ENCODE results near the gene DOHH.

DOHH gene

DNA sequence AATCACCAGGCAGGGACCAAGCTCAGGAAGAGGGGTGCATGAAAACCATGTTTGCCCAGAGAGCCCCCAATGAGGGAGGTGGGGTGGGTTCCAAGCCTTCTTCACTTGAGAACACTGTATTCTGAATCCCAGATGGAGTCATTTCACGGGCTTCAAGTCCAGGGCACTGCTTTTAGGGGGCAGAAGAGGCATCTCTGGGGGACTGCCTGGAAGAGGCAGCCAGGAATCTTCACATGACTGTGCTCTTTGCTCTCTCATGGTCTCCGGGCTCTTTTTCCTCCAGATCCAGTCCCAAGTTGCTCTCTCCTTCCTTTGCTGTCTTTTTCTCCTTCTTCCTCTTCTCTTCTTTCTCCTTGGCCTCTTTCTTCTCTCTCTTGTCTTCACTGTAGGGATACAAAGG is 25.9 kb downstream of the DOHH start:
- DNase-seq (ENCODE audit: low read depth in 1 of 2, low spot score in 1 of 2): no peak
- TF ChIP-seq JUND (IDR thresholded peaks at IDR 0.05; ENCODE audit: low read depth): no peak
- in situ Hi-C loops (cut with HindIII; ENCODE audit: low pct_unique_long_range_greater_than_20kb, low sequenced_read_pairs): no loop called here

- DNase-seq (ENCODE audit: low read depth in 1 of 2, low spot score in 1 of 2): no peak
- no peak for TF ChIP-seq JUND (IDR thresholded peaks at IDR 0.05; ENCODE audit: low read depth)
- in situ Hi-C loops (cut with HindIII; ENCODE audit: low pct_unique_long_range_greater_than_20kb, low sequenced_read_pairs): no loop called here
Observed at GRCh38 chr19:3474010-3474409, 26.5 kb downstream of the DOHH start.

- no peak for DNase-seq (ENCODE audit: low read depth in 1 of 2, low spot score in 1 of 2)
- TF ChIP-seq JUND (IDR thresholded peaks at IDR 0.05; ENCODE audit: low read depth): no peak
- in situ Hi-C loops (cut with HindIII; ENCODE audit: low pct_unique_long_range_greater_than_20kb, low sequenced_read_pairs): no loop called here
Observed at GRCh38 chr19:3471954-3472655, 28.4 kb downstream of the DOHH start.

GRCh38 chr19:3470500-3471128 is 29.9 kb downstream of the DOHH start:
- DNase-seq (ENCODE audit: low read depth in 1 of 2, low spot score in 1 of 2): peak in 1 of 2 experiments; percentile 21
- TF ChIP-seq JUND (IDR thresholded peaks at IDR 0.05; ENCODE audit: low read depth): no peak
- in situ Hi-C loops (cut with HindIII; ENCODE audit: low pct_unique_long_range_greater_than_20kb, low sequenced_read_pairs): no loop called here

DNA sequence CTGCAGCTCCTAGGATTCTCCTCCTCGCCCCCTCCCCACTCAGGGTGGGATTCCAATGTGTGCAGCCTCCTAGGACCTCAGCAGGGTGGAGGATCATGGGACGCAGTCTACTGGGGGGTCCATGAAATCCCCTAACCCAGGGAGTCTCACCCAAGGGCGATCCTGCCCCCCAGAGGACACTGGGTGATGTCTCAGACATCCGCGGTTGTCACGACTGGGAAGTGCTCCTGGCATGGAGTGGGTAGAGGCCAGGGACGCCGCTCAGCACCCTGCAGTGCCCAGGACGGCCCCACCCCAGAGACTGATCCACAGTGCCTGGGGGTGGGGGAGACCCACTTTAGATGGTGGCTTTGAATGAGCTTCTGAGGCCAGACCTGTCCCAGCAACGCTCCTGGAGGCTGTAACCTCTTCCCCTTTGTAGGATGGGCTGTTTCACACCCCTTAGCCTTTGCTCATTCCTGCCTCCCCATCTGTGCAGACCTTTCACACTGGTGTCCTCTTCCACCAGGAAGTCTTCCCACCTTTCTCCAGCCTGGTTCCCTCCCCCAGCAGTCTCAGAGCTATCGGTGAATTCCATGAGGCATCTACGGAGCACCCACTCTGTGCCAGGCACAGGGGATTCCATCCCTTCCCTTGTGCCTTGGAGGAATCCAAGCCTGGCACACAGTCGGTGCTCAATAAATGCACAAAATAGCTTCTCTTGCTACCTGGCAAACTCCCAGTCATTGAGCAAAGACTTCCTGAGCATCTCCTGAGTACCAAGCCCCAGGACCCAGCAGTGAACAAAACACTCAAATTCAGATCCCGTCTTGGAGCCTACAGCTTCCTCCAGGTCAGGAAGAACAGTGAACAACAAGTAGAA is 30.6 kb downstream of the DOHH start:
- in situ Hi-C loops (cut with HindIII; ENCODE audit: low pct_unique_long_range_greater_than_20kb, low sequenced_read_pairs): no loop called here
- no peak for DNase-seq (ENCODE audit: low read depth in 1 of 2, low spot score in 1 of 2)
- no peak for TF ChIP-seq JUND (IDR thresholded peaks at IDR 0.05; ENCODE audit: low read depth)

DNA sequence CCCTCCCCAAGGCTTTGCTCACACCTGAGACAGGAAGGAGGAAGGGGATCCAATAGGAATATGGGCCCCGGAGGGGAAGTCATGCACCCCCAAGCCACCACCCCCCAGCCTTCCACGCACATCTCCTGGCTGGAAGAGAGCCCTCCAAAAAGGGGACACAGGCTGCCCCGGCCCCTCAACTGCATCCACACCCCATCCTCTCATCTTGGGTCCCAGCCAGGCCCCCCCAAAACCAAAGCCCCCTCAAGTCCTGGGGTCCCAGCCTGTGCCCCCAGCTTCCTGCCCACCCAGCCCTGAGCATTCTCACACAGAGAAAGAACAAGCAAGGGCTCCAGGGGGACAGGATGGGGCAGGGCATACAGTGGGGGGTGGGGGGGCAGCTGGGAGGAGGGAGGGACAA is 32.3 kb downstream of the DOHH start:
- no peak for TF ChIP-seq JUND (IDR thresholded peaks at IDR 0.05; ENCODE audit: low read depth)
- no peak for DNase-seq (ENCODE audit: low read depth in 1 of 2, low spot score in 1 of 2)
- in situ Hi-C loops (cut with HindIII; ENCODE audit: low pct_unique_long_range_greater_than_20kb, low sequenced_read_pairs): no loop called here

GRCh38 chr19:3467437-3468198 is 32.9 kb downstream of the DOHH start:
- no peak for TF ChIP-seq JUND (IDR thresholded peaks at IDR 0.05; ENCODE audit: low read depth)
- no peak for DNase-seq (ENCODE audit: low read depth in 1 of 2, low spot score in 1 of 2)
- in situ Hi-C loops (cut with HindIII; ENCODE audit: low pct_unique_long_range_greater_than_20kb, low sequenced_read_pairs): no loop called here

GRCh38 chr19:3466635-3467034 is 33.8 kb downstream of the DOHH start:
- no peak for DNase-seq (ENCODE audit: low read depth in 1 of 2, low spot score in 1 of 2)
- in situ Hi-C loops (cut with HindIII; ENCODE audit: low pct_unique_long_range_greater_than_20kb, low sequenced_read_pairs): no loop called here
- TF ChIP-seq JUND (IDR thresholded peaks at IDR 0.05; ENCODE audit: low read depth): no peak

- in situ Hi-C loops (cut with HindIII; ENCODE audit: low pct_unique_long_range_greater_than_20kb, low sequenced_read_pairs): no loop called here
- no peak for DNase-seq (ENCODE audit: low read depth in 1 of 2, low spot score in 1 of 2)
- TF ChIP-seq JUND (IDR thresholded peaks at IDR 0.05; ENCODE audit: low read depth): no peak
Observed at GRCh38 chr19:3465552-3465951, 34.9 kb downstream of the DOHH start.

- DNase-seq (ENCODE audit: low read depth in 1 of 2, low spot score in 1 of 2): no peak
- no peak for TF ChIP-seq JUND (IDR thresholded peaks at IDR 0.05; ENCODE audit: low read depth)
- in situ Hi-C loops (cut with HindIII; ENCODE audit: low pct_unique_long_range_greater_than_20kb, low sequenced_read_pairs): no loop called here
Observed at GRCh38 chr19:3464587-3465235, 35.8 kb downstream of the DOHH start.

DNA sequence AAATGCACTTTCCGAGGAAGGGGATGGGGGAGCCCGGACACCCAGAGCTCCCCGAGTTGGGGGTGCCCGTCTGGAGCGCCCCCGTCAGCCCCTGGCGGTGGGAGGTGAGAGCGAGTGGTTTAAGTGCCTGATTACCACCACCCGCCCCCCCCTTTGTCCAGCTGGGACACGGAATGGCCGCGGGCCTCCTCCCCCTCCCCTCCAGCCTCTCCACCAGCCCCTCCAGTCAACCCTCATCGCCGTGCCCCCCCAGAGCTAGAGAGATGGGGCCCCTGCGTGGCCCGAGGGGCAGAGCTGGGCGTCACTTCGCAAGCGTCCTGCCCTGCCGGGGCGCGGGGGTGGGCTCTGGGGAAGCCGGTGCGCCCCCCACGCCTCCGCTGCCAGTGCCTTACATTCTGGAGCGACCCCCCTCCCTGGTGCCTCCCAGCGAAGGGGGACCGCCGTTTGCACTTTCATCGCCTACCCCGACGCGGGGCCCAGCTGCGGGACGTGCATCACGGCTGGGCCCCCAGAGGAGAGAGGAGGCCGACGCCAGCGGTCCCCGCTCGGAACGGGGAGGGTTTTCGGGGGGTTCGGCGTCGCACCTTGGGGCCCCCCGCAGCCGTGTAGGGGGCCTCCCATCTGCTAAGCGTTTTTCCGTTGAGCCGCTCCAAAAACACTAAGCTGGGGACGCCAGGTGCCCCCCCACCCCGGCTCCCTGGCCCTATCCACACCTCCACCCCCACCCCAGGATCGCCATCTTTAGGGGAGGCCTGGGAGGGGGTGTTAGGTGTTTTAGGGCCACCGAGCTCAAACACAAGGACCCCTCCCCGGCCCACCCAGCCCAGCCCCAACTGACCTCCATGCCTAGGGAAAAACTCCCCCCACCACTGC is 36.5 kb downstream of the DOHH start:
- in situ Hi-C loops (cut with HindIII; ENCODE audit: low pct_unique_long_range_greater_than_20kb, low sequenced_read_pairs): no loop called here
- TF ChIP-seq JUND (IDR thresholded peaks at IDR 0.05; ENCODE audit: low read depth): no peak
- DNase-seq (ENCODE audit: low read depth in 1 of 2, low spot score in 1 of 2): no peak
